HCT116 (cell line): ENCODE data around the gene KRTAP17-1. TPM values are rescaled to one million over a fixed set of nuclear protein-coding genes. Genes with fewer than 3 reads are reported as not detected.

Experiments used
- ATAC-seq: fragments of 200-7000 bp; cut with Tn5 transposase; 2 replicates; pipeline ENCODE4 v1.9.1; 2020; ENCODE audit warnings: mild to moderate bottlenecking, moderate library complexity
- BruUV-seq: library from RNA; stranded (reverse); fragments of 400-500 nt; replicated peaks from 2 replicates; lab custom pipeline; 2021; lab: Mats Ljungman, UMichigan
- CTCF ChIA-PET: fragments of 300-600 bp; sonication (Branson Sonifier 250); formaldehyde crosslinking; loops from one replicate; lab custom pipeline; 2021; ENCODE audit warnings: antibody characterized with exemption; lab: Charles Lee
- POLR2A ChIA-PET: fragments of 300-600, 350-600 bp; sonication (Branson Sonifier 250); formaldehyde crosslinking; loops from one replicate; lab custom pipeline; 2021; ENCODE audit warnings: antibody characterized with exemption; lab: Charles Lee
- RAD21 ChIA-PET, 2 experiments: fragments of 300-600 bp; sonication (Branson Sonifier 250); formaldehyde crosslinking; loops; one replicate each; lab custom pipeline; 2023; ENCODE audit warnings: low total read pairs in 2 of 2; ENCODE audit not compliant: uncharacterized antibody in 2 of 2, unreplicated experiment in 2 of 2, low non-redundant PET in 1 of 2; lab: Charles Lee
- DNase-seq: peaks from one replicate; pipeline ENCODE4 v3.0.0-alpha.2; 2010; ENCODE audit warnings: low read depth, low spot score
- H2AFZ ChIP-seq: fragments of 200-600 bp; shearing (Covaris generic), sonication (generic); 2 replicates; pipeline ENCODE4 v1.6.1; 2017; ENCODE audit warnings: low read depth, mixed run types, mixed read lengths, antibody characterized with exemption, low read length; ENCODE audit not compliant: poor library complexity, severe bottlenecking
- H3K27ac ChIP-seq: 2 replicates; pipeline ENCODE4 v1.5.1; 2012; ENCODE audit warnings: low read depth, low read length
- H3K27me3 ChIP-seq: fragments of 200-600 bp; sonication (generic); 2 replicates; pipeline ENCODE4 v1.6.1; 2016; ENCODE audit warnings: mixed run types, low read length, mixed read lengths; ENCODE audit not compliant: insufficient read depth
- H3K36me3 ChIP-seq, 2 experiments: fragments of 200-500 bp in 1 of 2; fragments of 200-600 bp in 1 of 2; sonication (Bioruptor generic) in 1 of 2; sonication (generic) in 1 of 2; 2 replicates each; pipeline versions ENCODE4 v1.5.1 to v1.6.1; 2014 to 2016; ENCODE audit warnings: low read length in 2 of 2, inconsistent platforms in 1 of 2, mixed read lengths in 1 of 2, mixed run types in 1 of 2; ENCODE audit not compliant: insufficient read depth in 2 of 2, control insufficient read depth in 1 of 2
- H3K4me1 ChIP-seq, 2 experiments: fragments of 200-600 bp in 1 of 2; sonication (generic) in 1 of 2; 2 replicates each; pipeline versions ENCODE4 v1.5.1 to v1.6.1; 2012 to 2017; ENCODE audit warnings: low read length in 2 of 2, inconsistent platforms in 1 of 2, mild to moderate bottlenecking in 1 of 2, mixed read lengths in 1 of 2, mixed run types in 1 of 2, moderate library complexity in 1 of 2; ENCODE audit not compliant: insufficient read depth in 2 of 2, control insufficient read depth in 1 of 2
- H3K4me2 ChIP-seq: fragments of 200-600 bp; sonication (generic); 2 replicates; pipeline ENCODE4 v1.6.1; 2017; ENCODE audit warnings: mixed run types, low read length, mixed read lengths
- H3K4me3 ChIP-seq, 2 experiments: fragments of 200-600 bp in 1 of 2; sonication (generic) in 1 of 2; replicated peaks in 1 of 2; 2 replicates each; pipeline ENCODE4 v1.5.1; 2011 to 2016; ENCODE audit warnings: low read length in 2 of 2, control low read depth in 1 of 2, low read depth in 1 of 2, mild to moderate bottlenecking in 1 of 2, mixed read lengths in 1 of 2, mixed run types in 1 of 2
- H3K79me2 ChIP-seq: fragments of 200-600 bp; sonication (generic); 2 replicates; pipeline ENCODE4 v1.6.1; 2017; ENCODE audit warnings: mild to moderate bottlenecking, mixed run types, low read length, moderate library complexity, mixed read lengths; ENCODE audit not compliant: insufficient read depth
- H3K9ac ChIP-seq: fragments of 200-600 bp; sonication (generic); 2 replicates; pipeline ENCODE4 v1.6.1; 2016; ENCODE audit warnings: low read length, mixed read lengths
- H3K9me2 ChIP-seq: fragments of 200-600 bp; sonication (generic), shearing (Covaris generic); 2 replicates; pipeline ENCODE4 v1.6.1; 2017; ENCODE audit warnings: mixed run types, mild to moderate bottlenecking, moderate library complexity; ENCODE audit not compliant: insufficient read depth
- H3K9me3 ChIP-seq, 2 experiments: fragments of 200-500 bp in 1 of 2; fragments of 200-600 bp in 1 of 2; sonication (Bioruptor generic) in 1 of 2; sonication (generic) in 1 of 2; 2 replicates each; pipeline ENCODE4 v1.6.1; 2014 to 2017; ENCODE audit warnings: low read length in 2 of 2, mixed read lengths in 2 of 2, inconsistent platforms in 1 of 2, low read depth in 1 of 2, mild to moderate bottlenecking in 1 of 2, mixed run types in 1 of 2, moderate library complexity in 1 of 2; ENCODE audit not compliant: control insufficient read depth in 1 of 2, insufficient read depth in 1 of 2
- H4K20me1 ChIP-seq: fragments of 200-600 bp; sonication (generic), shearing (Covaris generic); 2 replicates; pipeline ENCODE4 v1.6.1; 2017; ENCODE audit warnings: mixed run types, mild to moderate bottlenecking, moderate library complexity; ENCODE audit not compliant: insufficient read depth
- CBX3 ChIP-seq: IDR thresholded peaks from 2 replicates; pipeline ENCODE4 v1.6.1; 2012; ENCODE audit warnings: low read depth
- EGR1 ChIP-seq: IDR thresholded peaks from 2 replicates; pipeline ENCODE4 v1.6.1; 2012; ENCODE audit warnings: low read depth
- ELF1 ChIP-seq: IDR thresholded peaks from 2 replicates; pipeline ENCODE4 v1.6.1; 2012; ENCODE audit warnings: low read depth, borderline replicate concordance
- FOSL1 ChIP-seq: IDR thresholded peaks from 2 replicates; pipeline ENCODE4 v1.6.1; 2012; ENCODE audit warnings: low read depth
- JUND ChIP-seq: IDR thresholded peaks from 2 replicates; pipeline ENCODE4 v1.6.1; 2012
- RAD21 ChIP-seq: IDR thresholded peaks from 2 replicates; pipeline ENCODE4 v1.6.1; 2012; ENCODE audit warnings: low read depth, mild to moderate bottlenecking
- SIN3A ChIP-seq: IDR thresholded peaks from 2 replicates; pipeline ENCODE4 v1.6.1; 2012; ENCODE audit warnings: low read depth
- SP1 ChIP-seq: IDR thresholded peaks from 2 replicates; pipeline ENCODE4 v1.6.1; 2012; ENCODE audit warnings: low read depth
- SRF ChIP-seq: IDR thresholded peaks from 2 replicates; pipeline ENCODE4 v1.6.1; 2012; ENCODE audit warnings: low read depth
- TCF7L2 ChIP-seq: IDR thresholded peaks from 2 replicates; pipeline ENCODE4 v1.7.0; 2011; ENCODE audit warnings: borderline replicate concordance, inconsistent platforms; ENCODE audit not compliant: insufficient read depth, insufficient read length; ENCODE audit errors: extremely low read depth
- ZNF274 ChIP-seq: fragments of 200-500 bp; sonication (Bioruptor generic); IDR thresholded peaks from 2 replicates; pipeline ENCODE4 v1.6.1; 2014; ENCODE audit warnings: mild to moderate bottlenecking, low read depth, low read length, inconsistent platforms
- intact Hi-C: fragments of 100-400 bp; cut with micrococcal nuclease; formaldehyde crosslinking; loops from 2 replicates; pipeline ENCODE4 v1.10.0; 2022
- total RNA-seq: library from RNA; stranded (reverse); gene quantifications from one replicate; pipeline ENCODE4 v1.2.1, GENCODE V29; 2021; ENCODE audit not compliant: unreplicated experiment
- TF ChIP-seq, protein P1 (sequence below), 3 experiments: fragments of 200-600 bp in 1 of 3; sonication (generic) in 1 of 3; IDR thresholded peaks in 2 of 3; conservative IDR thresholded peaks in 1 of 3; 2 replicates each; pipeline ENCODE4 v1.5.1; 2012 to 2017; ENCODE audit warnings: low read depth in 2 of 3, low read length in 2 of 3, antibody characterized with exemption in 1 of 3, borderline replicate concordance in 1 of 3, control low read depth in 1 of 3, mild to moderate bottlenecking in 1 of 3, mixed read lengths in 1 of 3, mixed run types in 1 of 3, moderate library complexity in 1 of 3; ENCODE audit not compliant: insufficient read depth in 1 of 3

The KRTAP17-1 gene
- total RNA-seq, 1 experiment from 2014 or later, result not detected

DNA sequence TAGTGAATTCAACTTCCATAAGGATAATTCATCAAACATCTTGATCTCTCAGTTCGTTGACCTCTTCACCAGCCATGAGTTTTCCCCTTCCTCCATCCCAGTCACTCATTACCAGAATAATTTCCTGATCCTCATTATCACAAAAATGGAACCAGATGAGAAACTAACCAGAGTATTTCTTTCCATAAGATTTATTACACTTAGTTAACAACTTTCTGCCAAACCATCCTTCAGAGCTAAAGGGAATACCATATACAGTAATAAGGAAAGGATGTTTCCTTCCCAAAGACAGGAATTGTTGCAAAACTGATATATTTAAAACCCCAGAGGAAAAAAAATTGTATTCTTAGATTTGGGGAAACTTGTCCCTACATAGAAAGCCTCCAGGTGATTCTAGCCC, 21.5 kb downstream of the KRTAP17-1 start:
- TF ChIP-seq FOSL1, result no peak
- no peak for TF ChIP-seq TCF7L2
- no peak for TF ChIP-seq SIN3A
- no peak for TF ChIP-seq ZNF274
- no peak for TF ChIP-seq SP1
- TF ChIP-seq EGR1, result no peak
- TF ChIP-seq, protein P1, sequence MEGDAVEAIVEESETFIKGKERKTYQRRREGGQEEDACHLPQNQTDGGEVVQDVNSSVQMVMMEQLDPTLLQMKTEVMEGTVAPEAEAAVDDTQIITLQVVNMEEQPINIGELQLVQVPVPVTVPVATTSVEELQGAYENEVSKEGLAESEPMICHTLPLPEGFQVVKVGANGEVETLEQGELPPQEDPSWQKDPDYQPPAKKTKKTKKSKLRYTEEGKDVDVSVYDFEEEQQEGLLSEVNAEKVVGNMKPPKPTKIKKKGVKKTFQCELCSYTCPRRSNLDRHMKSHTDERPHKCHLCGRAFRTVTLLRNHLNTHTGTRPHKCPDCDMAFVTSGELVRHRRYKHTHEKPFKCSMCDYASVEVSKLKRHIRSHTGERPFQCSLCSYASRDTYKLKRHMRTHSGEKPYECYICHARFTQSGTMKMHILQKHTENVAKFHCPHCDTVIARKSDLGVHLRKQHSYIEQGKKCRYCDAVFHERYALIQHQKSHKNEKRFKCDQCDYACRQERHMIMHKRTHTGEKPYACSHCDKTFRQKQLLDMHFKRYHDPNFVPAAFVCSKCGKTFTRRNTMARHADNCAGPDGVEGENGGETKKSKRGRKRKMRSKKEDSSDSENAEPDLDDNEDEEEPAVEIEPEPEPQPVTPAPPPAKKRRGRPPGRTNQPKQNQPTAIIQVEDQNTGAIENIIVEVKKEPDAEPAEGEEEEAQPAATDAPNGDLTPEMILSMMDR (IDR thresholded peaks at IDR 0.05 in 2 of 3, conservative IDR thresholded peaks at IDR 0.05 in 1 of 3; ENCODE audit: borderline replicate concordance in 1 of 3, insufficient read depth in 1 of 3, low read depth in 2 of 3, low read length in 2 of 3), result no peak
- TF ChIP-seq SRF, result no peak
- TF ChIP-seq RAD21, result no peak
- TF ChIP-seq CBX3, result no peak
- TF ChIP-seq JUND, result no peak
- no peak for TF ChIP-seq ELF1
- H3K27me3 ChIP-seq, result no peaks in the 10 kb centered on the region
- CTCF ChIA-PET, result no interaction called here
- H3K27ac ChIP-seq, result no peak overlapping the region
- no TSS peak for BruUV-seq
- no peaks in the 10 kb centered on the region for H3K9me2 ChIP-seq
- ATAC-seq, result no peak
- intact Hi-C loops, result no loop called here
- POLR2A ChIA-PET, result no interaction called here
- H3K4me1 ChIP-seq, result no peaks in the 10 kb centered on the region
- no peaks in the 10 kb centered on the region for H3K36me3 ChIP-seq
- H3K9ac ChIP-seq, result no peak overlapping the region
- H4K20me1 ChIP-seq, result no peaks in the 10 kb centered on the region
- H2AFZ ChIP-seq, result no peak overlapping the region
- RAD21 ChIA-PET, result no interaction called here
- no peak overlapping the region for H3K4me2 ChIP-seq
- DNase-seq, result no peak
- no peaks in the 10 kb centered on the region for H3K9me3 ChIP-seq
- no peak overlapping the region for H3K4me3 ChIP-seq
- no peaks in the 10 kb centered on the region for H3K79me2 ChIP-seq
